B cell (primary cell): ENCODE results near the gene RAB3C. TPM values are rescaled to one million over a fixed set of nuclear protein-coding genes. Genes with fewer than 3 reads are reported as not detected.

ENCODE experiments used
- ATAC-seq: fragments of 200-7000 bp; cut with Tn5 transposase; one replicate; pipeline ENCODE4 v1.10.0; 2021; ENCODE audit warnings: low read depth, mild to moderate bottlenecking, moderate number of reproducible peaks, moderate library complexity
- CTCF ChIA-PET: fragments of 350-600 bp; sonication (Branson Sonifier 250); formaldehyde crosslinking; loops from one replicate; lab custom pipeline; 2021; ENCODE audit warnings: antibody characterized with exemption, inconsistent platforms; lab: Charles Lee
- POLR2A ChIA-PET: fragments of 350-600 bp; sonication (Branson Sonifier 250); formaldehyde crosslinking; loops from one replicate; lab custom pipeline; 2021; ENCODE audit warnings: antibody characterized with exemption; lab: Charles Lee
- DNase-seq: peaks from one replicate; pipeline ENCODE4 v3.0.0; 2013
- H2AFZ ChIP-seq: 2 replicates; pipeline ENCODE4 v1.6.1; 2012; ENCODE audit warnings: mild to moderate bottlenecking, low read depth, low read length; ENCODE audit not compliant: insufficient read depth, poor library complexity, severe bottlenecking
- H3K27ac ChIP-seq, 2 donors: 1 replicate in 1 of 2; 2 replicates in 1 of 2; pipeline ENCODE4 v1.5.1; 2012 to 2013; ENCODE audit warnings: low read length in 2 of 2, mild to moderate bottlenecking in 2 of 2, moderate library complexity in 1 of 2
- H3K27me3 ChIP-seq, 4 experiments: fragments of 200-600 bp in 1 of 4; sonication (generic) in 1 of 4; replicated peaks in 1 of 4; 1 replicate in 2 of 4; 2 replicates in 2 of 4; pipeline versions ENCODE4 v1.6.1 to v1.7.0; 2013 to 2016; ENCODE audit warnings: low read length in 3 of 4, mild to moderate bottlenecking in 2 of 4, mixed read lengths in 1 of 4, moderate library complexity in 1 of 4; ENCODE audit not compliant: insufficient read depth in 4 of 4, control insufficient read depth in 3 of 4; ENCODE audit errors: control extremely low read depth in 1 of 4
- H3K36me3 ChIP-seq, 2 experiments: replicated peaks in 1 of 2; 1 replicate in 1 of 2; 2 replicates in 1 of 2; pipeline versions ENCODE4 v1.6.1 to v1.7.1; 2013; ENCODE audit warnings: low read length in 1 of 2; ENCODE audit not compliant: insufficient read depth in 2 of 2, control insufficient read depth in 1 of 2; ENCODE audit errors: control extremely low read depth in 1 of 2, extremely low read depth in 1 of 2
- H3K4me1 ChIP-seq, 2 donors: fragments of 200-600 bp in 1 of 2; sonication (generic) in 1 of 2; 1 replicate in 1 of 2; 2 replicates in 1 of 2; pipeline versions ENCODE4 v1.5.1 to v1.6.1; 2013 to 2017; ENCODE audit warnings: low read length in 2 of 2; ENCODE audit not compliant: control insufficient read depth in 2 of 2, insufficient read depth in 2 of 2
- H3K4me2 ChIP-seq: replicated peaks from 2 replicates; pipeline ENCODE3; 2012; ENCODE audit warnings: mild to moderate bottlenecking, low read depth, low read length; ENCODE audit not compliant: poor library complexity, severe bottlenecking
- H3K4me3 ChIP-seq, 5 experiments: fragments of 200-600 bp in 1 of 5; sonication (generic) in 1 of 5; 1 replicate in 3 of 5; 2 replicates in 2 of 5; pipeline versions ENCODE4 v1.5.1 to v1.7.0; 2011 to 2016; ENCODE audit warnings: low read length in 4 of 5, mild to moderate bottlenecking in 4 of 5, low read depth in 2 of 5, control low read depth in 1 of 5, moderate library complexity in 1 of 5; ENCODE audit not compliant: insufficient read depth in 1 of 5; ENCODE audit errors: control extremely low read depth in 1 of 5, extremely low read depth in 1 of 5
- H3K79me2 ChIP-seq: fragments of 200-600 bp; sonication (generic); one replicate; pipeline ENCODE4 v1.6.0; 2016; ENCODE audit warnings: low read length; ENCODE audit not compliant: control insufficient read depth, insufficient read depth
- H3K9ac ChIP-seq: fragments of 200-600 bp; sonication (generic); 2 replicates; pipeline ENCODE4 v1.6.1; 2017; ENCODE audit warnings: mild to moderate bottlenecking, low read length, moderate library complexity
- H3K9me3 ChIP-seq, 3 donors: one replicate each; pipeline versions ENCODE4 v1.6.1 to v1.7.1; 2013; ENCODE audit warnings: low read length in 2 of 3; ENCODE audit not compliant: control insufficient read depth in 2 of 3, insufficient read depth in 1 of 3; ENCODE audit errors: control extremely low read depth in 1 of 3
- H4K20me1 ChIP-seq: 2 replicates; pipeline ENCODE4 v1.6.0; 2012; ENCODE audit warnings: mild to moderate bottlenecking, low read length; ENCODE audit not compliant: insufficient read depth, control insufficient read depth, poor library complexity, severe bottlenecking
- H3K27ac Mint-ChIP-seq: one replicate; pipeline ENCODE4 v1.8.0; 2021; ENCODE audit warnings: mixed read lengths
- H3K27me3 Mint-ChIP-seq: one replicate; pipeline ENCODE4 v1.8.0; 2021; ENCODE audit warnings: mixed read lengths
- H3K4me1 Mint-ChIP-seq: one replicate; pipeline ENCODE4 v1.8.0; 2021; ENCODE audit warnings: mixed read lengths
- H3K4me3 Mint-ChIP-seq: one replicate; pipeline ENCODE4 v1.8.0; 2021; ENCODE audit warnings: mixed read lengths
- H3K9me3 Mint-ChIP-seq: one replicate; pipeline ENCODE4 v1.8.0; 2022; ENCODE audit warnings: mixed read lengths; ENCODE audit not compliant: insufficient read depth
- EZH2 ChIP-seq: IDR thresholded peaks from 2 replicates; pipeline ENCODE4 v1.6.1; 2012; ENCODE audit warnings: borderline replicate concordance, low read depth, mild to moderate bottlenecking, moderate library complexity, low read length; ENCODE audit not compliant: insufficient read depth, poor library complexity, severe bottlenecking
- WGBS: methylation state at CpG from one replicate; pipeline ENCODE4 v1.1.5; 2013; ENCODE audit warnings: missing lambda C conversion rate; ENCODE audit not compliant: insufficient coverage; 5-methylcytosine and 5-hydroxymethylcytosine counted together
- intact Hi-C: fragments of 100-400 bp; cut with micrococcal nuclease; formaldehyde crosslinking; loops from one replicate; pipeline ENCODE4 v1.10.0; 2022
- polyA plus RNA-seq: library from polyadenylated mRNA; depleted of rRNA; stranded (reverse); fragments of >200 nt; gene quantifications from 2 replicates; pipeline ENCODE4 v1.2.3, GENCODE V29; 2012
- total RNA-seq, 2 donors: library from RNA; stranded (reverse); fragments of 120-200 nt in 1 of 2; gene quantifications; 1 replicate in 1 of 2; 2 replicates in 1 of 2; pipeline versions ENCODE4 v1.2.3 to v1.2.4, GENCODE V29; 2013 to 2022
- TF ChIP-seq, protein P1 (sequence below): fragments of 200-600 bp; IDR thresholded peaks from one replicate; pipeline ENCODE4 v1.8.0; 2022; ENCODE audit warnings: antibody characterized with exemption, mild to moderate bottlenecking

RAB3C gene
- total and polyA plus RNA-seq, 2 donors (not counting 1 experiment from before 2014, with no cell fraction given): 0.20 to 0.58 TPM

DNA sequence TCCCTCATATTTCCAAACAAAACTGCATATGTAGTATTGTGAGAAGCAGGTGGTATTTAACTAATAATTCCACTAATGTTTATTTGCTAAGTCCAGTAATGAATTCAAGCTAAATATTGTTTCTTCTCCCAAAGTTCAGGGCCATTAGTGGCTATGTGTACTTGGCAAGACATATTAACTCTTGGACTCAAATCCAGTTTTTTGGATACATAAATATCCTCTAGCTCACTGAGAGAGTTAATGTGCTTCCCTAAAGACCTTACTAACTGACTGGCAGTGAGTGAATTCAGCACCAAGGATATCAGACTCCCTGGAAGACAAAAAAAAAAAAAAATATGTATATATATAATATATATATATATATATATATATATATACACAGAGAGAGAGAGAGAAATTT is 214.1 kb downstream of the RAB3C start:
- Mint-ChIP-seq H3K27me3 (peaks cover 6% of the 10 kb centered on the region), H3K4me1 (no peaks in the 10 kb centered on the region), H3K9me3 (no peaks in the 10 kb centered on the region), H3K4me3 (no peak overlapping the region), H3K27ac (no peak overlapping the region)
- no peak overlapping the region for H3K4me3 ChIP-seq
- peaks cover 0 to 4% (median 0%) of the 10 kb centered on the region in 4 experiments for H3K27me3 ChIP-seq
- H2AFZ ChIP-seq: no peak overlapping the region
- ATAC-seq (no peak), DNase-seq (no peak)
- no peaks in the 10 kb centered on the region for H3K4me1 ChIP-seq
- H4K20me1 ChIP-seq: no peaks in the 10 kb centered on the region
- TF ChIP-seq, protein P1, sequence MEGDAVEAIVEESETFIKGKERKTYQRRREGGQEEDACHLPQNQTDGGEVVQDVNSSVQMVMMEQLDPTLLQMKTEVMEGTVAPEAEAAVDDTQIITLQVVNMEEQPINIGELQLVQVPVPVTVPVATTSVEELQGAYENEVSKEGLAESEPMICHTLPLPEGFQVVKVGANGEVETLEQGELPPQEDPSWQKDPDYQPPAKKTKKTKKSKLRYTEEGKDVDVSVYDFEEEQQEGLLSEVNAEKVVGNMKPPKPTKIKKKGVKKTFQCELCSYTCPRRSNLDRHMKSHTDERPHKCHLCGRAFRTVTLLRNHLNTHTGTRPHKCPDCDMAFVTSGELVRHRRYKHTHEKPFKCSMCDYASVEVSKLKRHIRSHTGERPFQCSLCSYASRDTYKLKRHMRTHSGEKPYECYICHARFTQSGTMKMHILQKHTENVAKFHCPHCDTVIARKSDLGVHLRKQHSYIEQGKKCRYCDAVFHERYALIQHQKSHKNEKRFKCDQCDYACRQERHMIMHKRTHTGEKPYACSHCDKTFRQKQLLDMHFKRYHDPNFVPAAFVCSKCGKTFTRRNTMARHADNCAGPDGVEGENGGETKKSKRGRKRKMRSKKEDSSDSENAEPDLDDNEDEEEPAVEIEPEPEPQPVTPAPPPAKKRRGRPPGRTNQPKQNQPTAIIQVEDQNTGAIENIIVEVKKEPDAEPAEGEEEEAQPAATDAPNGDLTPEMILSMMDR: no peak
- TF ChIP-seq EZH2: no peak
- H3K79me2 ChIP-seq: no peaks in the 10 kb centered on the region
- no peak overlapping the region for H3K9ac ChIP-seq
- ChIA-PET POLR2A (no interaction called here), CTCF (no interaction called here)
- H3K27ac ChIP-seq: no peak overlapping the region
- intact Hi-C loops: no loop called here
- H3K4me2 ChIP-seq: no peak overlapping the region
- no peaks in the 10 kb centered on the region for H3K36me3 ChIP-seq
- no peaks in the 10 kb centered on the region for H3K9me3 ChIP-seq

DNA sequence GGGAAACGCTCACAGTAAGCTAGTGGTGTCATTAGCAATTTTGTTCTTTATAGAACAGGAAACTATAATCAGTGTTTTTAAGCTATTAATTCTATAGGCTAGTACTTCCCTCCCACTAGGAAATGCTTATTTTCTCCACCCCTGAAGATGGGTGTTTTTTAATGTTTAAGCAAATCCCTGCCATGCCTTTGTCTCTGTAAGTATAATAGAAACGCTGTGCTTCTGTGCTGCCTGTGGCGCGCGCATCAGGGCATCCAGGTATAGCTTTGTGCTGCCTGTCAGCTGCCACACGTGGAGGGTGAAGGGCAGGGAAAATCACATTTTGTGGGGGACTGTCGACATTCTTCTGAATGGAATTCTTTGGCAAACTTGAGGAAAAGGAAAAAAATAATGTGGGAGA is 217.5 kb downstream of the RAB3C start:
- Mint-ChIP-seq H3K27me3 (peaks cover 12% of the 10 kb centered on the region), H3K4me1 (no peaks in the 10 kb centered on the region), H3K9me3 (no peaks in the 10 kb centered on the region), H3K27ac (no peak overlapping the region), H3K4me3 (no peak overlapping the region)
- POLR2A ChIA-PET: no interaction called here
- Histone ChIP-seq H3K79me2 (no peaks in the 10 kb centered on the region), H3K27me3 (peaks cover 0 to 7% (median 1%) of the 10 kb centered on the region in 4 experiments), H3K9ac (no peak overlapping the region), H2AFZ (no peak overlapping the region), H3K4me3 (no peak overlapping the region), H3K4me1 (no peaks in the 10 kb centered on the region), H3K27ac (no peak overlapping the region), H3K9me3 (no peaks in the 10 kb centered on the region), H3K4me2 (no peak overlapping the region), H4K20me1 (no peaks in the 10 kb centered on the region), H3K36me3 (no peaks in the 10 kb centered on the region)
- intact Hi-C loops: no loop called here
- ATAC-seq (no peak), DNase-seq (no peak)
- TF ChIP-seq EZH2: no peak
- TF ChIP-seq, protein P1: no peak
- CTCF ChIA-PET: no interaction called here
- WGBS: 98% methylated on average over 5 of the region's 7 CpGs
